ENCODE data around the gene FGGY.

The FGGY gene

GRCh38 chr1:59414406-59415133, 117.7 kb downstream of the FGGY start:
- no peak for DNase-seq (ENCODE audit: low read depth)

GRCh38 chr1:59415286-59415850, 118.5 kb downstream of the FGGY start:
- no peak for DNase-seq (ENCODE audit: low read depth)

GRCh38 chr1:59415881-59416280, 119.0 kb downstream of the FGGY start:
- DNase-seq (ENCODE audit: low read depth), result no peak

- no peak for DNase-seq (ENCODE audit: low read depth)
Observed at GRCh38 chr1:59417406-59417805, 120.5 kb downstream of the FGGY start.

- no peak for DNase-seq (ENCODE audit: low read depth)
Observed at GRCh38 chr1:59418363-59419144, 121.7 kb downstream of the FGGY start.

DNA sequence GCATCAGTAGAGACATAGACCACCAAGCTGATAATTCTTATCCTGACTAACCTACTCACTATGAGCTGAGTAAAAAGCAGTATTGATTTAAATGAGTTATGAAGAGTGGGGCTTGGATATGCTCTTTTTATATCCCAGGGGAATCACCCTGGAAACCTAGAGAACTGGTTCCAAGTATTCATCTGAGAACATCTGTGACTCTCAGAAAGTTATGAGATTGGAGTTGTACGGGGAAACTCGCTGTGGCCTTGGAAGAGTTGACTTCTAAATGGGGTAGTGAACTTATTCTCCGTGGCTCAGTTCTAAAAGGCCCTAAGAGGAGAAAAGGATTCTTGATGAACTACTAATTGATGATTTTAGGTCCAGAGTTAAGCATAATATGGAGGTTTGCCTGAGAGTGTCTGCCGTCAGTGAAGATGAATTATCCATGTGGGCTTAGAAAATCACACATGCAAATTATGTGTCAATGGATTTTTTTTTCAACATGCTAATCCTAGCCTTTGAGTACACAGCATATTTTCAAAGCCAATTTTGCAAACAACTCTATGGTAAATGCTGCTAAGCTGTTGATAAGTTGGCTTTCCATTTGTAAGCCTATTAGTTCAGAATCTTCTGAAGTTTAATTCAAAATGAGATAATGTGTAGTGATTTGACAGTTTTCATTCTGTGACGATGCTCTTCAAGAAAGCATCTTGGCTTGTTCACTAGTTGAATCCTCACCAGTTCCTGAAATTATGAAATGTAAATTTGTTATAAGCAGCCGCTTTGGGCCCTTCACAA, 122.7 kb downstream of the FGGY start:
- no peak for DNase-seq (ENCODE audit: low read depth)

DNA sequence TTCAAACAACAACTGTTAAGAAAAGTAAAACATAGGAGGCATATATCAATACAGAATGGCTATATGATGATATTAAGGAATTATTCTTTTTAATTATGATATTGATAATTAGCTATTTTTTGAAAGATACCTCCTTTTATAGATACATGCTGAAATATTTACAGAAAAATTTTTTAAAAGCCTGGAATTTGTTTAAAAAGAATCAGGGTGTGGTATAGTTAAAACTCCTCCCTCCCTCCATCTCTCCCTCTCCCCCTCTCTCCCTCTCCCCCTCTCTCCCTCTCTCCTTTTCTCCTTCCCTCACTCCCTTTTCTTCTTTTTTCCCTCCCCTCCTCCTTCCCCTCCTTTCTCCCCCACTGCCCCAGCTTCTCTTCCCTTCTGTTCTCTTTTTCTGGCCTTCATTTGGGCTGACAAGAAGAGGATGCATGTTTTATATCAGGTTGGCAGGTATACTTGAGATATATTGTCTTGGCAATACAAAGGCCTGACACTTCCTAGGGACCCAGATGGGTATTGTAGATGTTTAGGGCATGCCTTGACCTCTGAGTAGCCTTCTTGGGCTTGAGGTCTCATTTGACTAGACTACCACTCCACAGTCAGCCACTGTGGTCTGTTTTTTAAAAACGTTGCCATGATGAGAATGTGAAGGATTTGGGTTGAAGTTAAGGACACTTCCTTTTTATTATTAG, 124.5 kb downstream of the FGGY start:
- DNase-seq (ENCODE audit: low read depth), result no peak

GRCh38 chr1:59422921-59423575, 126.2 kb downstream of the FGGY start:
- no peak for DNase-seq (ENCODE audit: low read depth)

DNA sequence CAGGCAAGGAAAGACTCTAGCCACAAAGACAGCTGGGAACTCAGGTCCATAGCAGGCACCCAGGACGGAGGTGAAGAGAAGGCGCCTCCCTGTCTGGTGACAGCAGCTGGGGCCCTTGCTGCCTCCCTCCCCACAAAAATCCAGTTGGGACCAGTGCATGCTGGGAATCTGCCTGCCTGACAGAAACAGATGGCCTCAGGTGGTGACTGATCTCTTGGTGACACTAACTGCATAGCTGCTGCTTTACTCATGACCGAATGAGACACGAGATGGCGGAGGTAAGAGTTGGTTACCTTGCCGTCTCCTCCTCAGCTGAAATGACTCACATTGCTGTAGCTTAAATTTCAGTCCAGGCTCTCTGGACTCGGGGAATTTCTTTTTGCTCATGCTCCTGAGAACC, 130.3 kb downstream of the FGGY start:
- DNase-seq (ENCODE audit: low read depth), result no peak

DNA sequence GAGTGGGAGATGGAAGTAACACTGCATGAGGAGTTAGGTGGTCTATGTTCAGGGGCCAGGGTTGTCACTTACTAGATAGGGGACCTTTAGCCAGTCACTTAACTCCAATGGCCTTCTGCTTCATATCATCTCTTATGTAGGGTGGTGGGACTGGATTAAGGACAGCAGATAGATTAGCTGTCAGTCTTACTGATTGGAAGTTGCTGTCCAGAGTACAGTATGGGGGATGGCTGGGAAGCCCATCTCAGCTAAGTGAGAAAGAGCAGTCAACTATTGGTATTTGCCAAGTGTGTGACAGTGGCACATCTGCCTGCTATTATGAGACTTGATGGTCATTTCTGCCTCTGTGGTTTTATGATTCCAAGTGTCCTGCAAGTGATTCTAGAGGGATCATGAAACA, 130.9 kb downstream of the FGGY start:
- DNase-seq (ENCODE audit: low read depth), result no peak

DNA sequence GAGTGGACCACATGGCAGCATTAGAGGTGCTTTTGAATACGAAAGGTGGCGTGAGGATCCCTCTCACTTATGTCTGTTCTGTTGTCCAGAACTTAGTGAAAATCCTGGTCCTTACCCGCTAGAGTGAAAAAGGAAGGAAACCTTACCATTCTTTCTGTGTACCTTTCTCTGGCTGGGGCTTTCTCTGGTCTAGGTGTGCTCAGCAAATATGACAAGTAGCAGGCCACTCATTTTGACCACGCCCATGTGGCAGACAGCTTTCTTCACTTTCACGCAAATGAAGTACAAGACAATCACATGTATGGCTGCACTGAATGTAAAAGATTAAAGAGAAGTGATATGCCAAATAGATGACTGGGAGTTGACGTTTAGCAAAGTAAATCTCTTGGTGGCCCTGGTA, 131.9 kb downstream of the FGGY start:
- DNase-seq (ENCODE audit: low read depth), result no peak

- DNase-seq (ENCODE audit: low read depth), result no peak
Observed at GRCh38 chr1:59429656-59430055, 132.8 kb downstream of the FGGY start.

DNA sequence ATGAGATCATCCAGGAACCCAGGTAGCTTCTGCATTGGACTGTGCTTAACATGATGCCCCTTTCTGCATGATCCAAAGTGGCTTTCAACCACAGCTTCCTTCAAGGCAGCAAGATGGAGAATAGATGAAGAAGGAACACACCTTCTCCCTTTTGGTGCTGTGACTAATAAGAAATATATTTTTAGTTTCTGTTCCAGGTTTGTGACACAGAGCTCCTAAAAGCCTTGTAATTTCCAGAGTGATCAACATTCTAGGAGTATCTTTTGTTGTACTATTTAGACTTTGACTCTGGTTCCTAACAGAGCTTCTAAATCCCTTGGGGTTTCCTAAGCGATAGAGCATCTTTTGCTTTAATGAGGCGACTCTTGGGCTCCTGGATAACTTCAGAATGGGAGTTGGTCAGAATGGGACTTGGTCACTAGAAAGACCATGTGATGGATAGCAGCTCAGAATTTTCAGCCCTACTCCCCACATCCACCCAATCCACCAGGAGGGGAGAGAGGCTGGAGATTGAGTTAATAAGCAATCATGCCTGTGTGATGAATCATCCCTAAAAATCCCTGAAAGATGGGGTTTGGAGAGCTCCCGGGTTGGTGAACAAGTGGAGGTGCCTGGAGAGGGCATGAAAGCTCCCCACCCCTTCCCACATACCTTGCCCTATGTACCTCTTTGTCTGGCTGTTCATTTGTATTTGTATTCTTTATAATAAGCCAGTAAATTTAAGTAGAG, 134.8 kb downstream of the FGGY start:
- no peak for DNase-seq (ENCODE audit: low read depth)

DNA sequence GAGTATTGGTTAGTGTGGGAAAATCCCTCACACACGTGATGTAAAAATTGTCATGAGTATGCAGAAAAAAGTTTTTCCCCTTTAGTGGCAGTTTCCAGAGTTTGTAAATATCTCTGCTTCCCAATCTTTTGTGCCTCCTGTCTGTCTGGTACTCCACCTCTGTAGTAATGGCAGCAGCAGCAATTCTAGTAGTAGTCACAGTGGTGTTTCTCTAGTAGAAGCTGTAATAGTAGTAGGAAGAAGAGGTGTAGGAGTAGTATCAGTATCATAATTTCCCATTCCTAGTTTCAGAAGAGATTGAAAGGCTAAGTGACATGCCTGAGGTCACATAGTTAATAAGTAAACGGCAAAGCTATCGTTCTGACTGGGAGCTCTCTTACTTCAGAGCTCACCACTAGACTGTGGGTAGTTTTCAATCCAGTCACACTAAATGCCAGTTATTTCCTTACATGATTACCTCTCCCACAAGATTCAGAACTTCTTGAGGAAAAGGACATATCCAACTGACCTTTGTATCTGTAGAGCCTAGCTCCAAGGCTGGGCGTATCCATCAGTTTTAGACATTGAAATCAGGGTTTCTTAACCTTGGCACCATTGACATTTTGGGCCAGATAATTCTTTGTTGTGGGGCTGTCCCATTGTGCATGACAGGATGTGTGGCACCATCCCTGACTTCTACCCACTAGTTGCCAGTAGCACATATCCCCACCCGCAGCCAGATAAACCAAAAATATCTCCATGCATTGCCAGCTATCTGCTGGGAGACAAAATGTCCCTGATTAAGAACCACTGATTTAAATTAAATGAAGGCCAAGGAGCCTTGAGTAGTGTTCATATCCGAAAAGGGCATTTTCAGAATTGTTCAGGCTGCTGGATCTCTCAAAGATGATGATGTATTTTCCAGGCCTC, 135.9 kb downstream of the FGGY start:
- DNase-seq (ENCODE audit: low read depth), result no peak

DNA sequence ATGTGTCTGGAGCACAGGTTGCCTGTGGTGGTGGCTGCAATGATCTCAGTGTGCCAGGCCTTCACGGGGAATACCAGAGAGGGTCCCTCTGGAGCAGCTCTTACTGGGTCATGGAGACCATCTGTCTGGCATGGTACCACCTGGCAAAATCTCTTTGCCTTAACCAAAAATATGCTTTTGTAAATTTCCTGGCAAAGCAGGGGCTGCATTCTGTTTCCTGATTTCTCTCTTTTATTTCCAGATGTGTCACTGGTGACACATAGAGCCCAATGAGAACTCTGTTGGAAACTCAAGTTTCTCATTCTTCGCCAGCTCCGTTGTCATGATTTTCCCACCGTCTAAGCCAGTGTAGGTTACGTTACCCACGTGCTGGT, 136.5 kb downstream of the FGGY start:
- DNase-seq (ENCODE audit: low read depth), result no peak

DNA sequence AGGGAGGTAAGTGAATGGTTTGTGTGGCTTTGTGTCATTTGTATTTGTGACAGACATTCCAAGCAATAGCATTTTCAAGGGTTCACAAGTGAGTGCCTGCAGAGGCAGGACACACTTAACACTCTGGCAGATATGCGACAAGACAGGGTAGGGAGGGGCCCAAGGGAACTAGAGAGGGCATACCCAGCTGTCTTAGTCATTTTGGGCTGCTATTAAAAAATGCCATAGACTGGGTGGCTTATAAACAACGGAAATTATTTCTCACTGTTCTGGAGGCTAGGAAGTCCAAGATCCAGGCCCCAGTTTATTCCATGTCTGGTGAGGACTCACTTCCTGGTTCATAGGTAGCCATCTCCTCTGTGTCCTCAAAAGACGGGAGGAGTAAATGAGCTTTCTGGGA, 137.4 kb downstream of the FGGY start:
- DNase-seq (ENCODE audit: low read depth), result no peak

GRCh38 chr1:59436637-59437036, 139.7 kb downstream of the FGGY start:
- DNase-seq (ENCODE audit: low read depth), result no peak

- no peak for DNase-seq (ENCODE audit: low read depth)
Observed at GRCh38 chr1:59438058-59438560, 141.2 kb downstream of the FGGY start.

GRCh38 chr1:59442492-59442891, 145.6 kb downstream of the FGGY start:
- no peak for DNase-seq (ENCODE audit: low read depth)
